Measurements from ENCODE around the gene LPP. TPM values are rescaled to one million over a fixed set of nuclear protein-coding genes. Genes with fewer than 3 reads are reported as not detected.

Gene LPP
- polyA plus RNA-seq, 3 donors, result 14.1 to 23.2 (median 15.3) TPM

GRCh38 chr3:188149587-188149986 lies 4.4 kb upstream of the LPP start:
- Mint-ChIP-seq H3K4me3 (no peak overlapping the region), H3K4me1 (peaks cover 19% of the 10 kb centered on the region), H3K27ac (no peak overlapping the region), H3K36me3 (no peaks in the 10 kb centered on the region), H3K9me3 (peaks cover 4 to 17% (median 11%) of the 10 kb centered on the region in 7 donors), H3K27me3 (ENCODE audit: low read depth in 3 of 3) (peaks cover 0 to 3% (median 0%) of the 10 kb centered on the region in 3 donors)
- no peaks in the 10 kb centered on the region for H3K27me3 ChIP-seq (ENCODE audit: control insufficient read depth in 2 of 2, insufficient read depth in 2 of 2, low read length in 2 of 2)
- TF ChIP-seq CTCF (IDR thresholded peaks at IDR 0.05), result no peak
- no peak for DNase-seq
- no peak overlapping the region for H3K4me2 ChIP-seq (replicated peaks; ENCODE audit: extremely low read depth, low read length, poor library complexity, severe bottlenecking)
- no peaks in the 10 kb centered on the region for H3K36me3 ChIP-seq (replicated peaks in 1 of 2; ENCODE audit: control insufficient read depth in 1 of 2, insufficient read depth in 2 of 2, low read length in 2 of 2)
- intact Hi-C loops (cut with micrococcal nuclease), result no loop called here
- H3K4me1 ChIP-seq (ENCODE audit: control insufficient read depth in 1 of 2, insufficient read depth in 2 of 2, low read length in 2 of 2), result peaks cover 10 to 15% of the 10 kb centered on the region in 2 donors
- H2AFZ ChIP-seq (ENCODE audit: insufficient read depth, low read depth, low read length, poor library complexity, severe bottlenecking), result no peak overlapping the region
- peaks cover 0 to 3% of the 10 kb centered on the region in 2 donors for H3K9me3 ChIP-seq (replicated peaks in 1 of 2; ENCODE audit: control insufficient read depth in 1 of 2, insufficient read depth in 1 of 2, low read length in 2 of 2)
- 92% methylated on average over 5 of the region's 9 CpGs for WGBS (ENCODE audit: insufficient coverage)
- H3K9ac ChIP-seq (ENCODE audit: insufficient read depth, low read length, poor library complexity, severe bottlenecking), result no peak overlapping the region
- H3K27ac ChIP-seq (ENCODE audit: low read depth in 1 of 2, low read length in 2 of 2), result no peak overlapping the region
- H3K4me3 ChIP-seq (replicated peaks in 1 of 3; ENCODE audit: low read depth in 2 of 3, low read length in 3 of 3), result no peak overlapping the region
- no peaks in the 10 kb centered on the region for H4K20me1 ChIP-seq (ENCODE audit: insufficient read depth, low read length)
- H3K79me2 ChIP-seq (ENCODE audit: insufficient read depth, low read length), result peaks cover 3% of the 10 kb centered on the region

- Mint-ChIP-seq H3K4me1 (peaks cover 32% of the 10 kb centered on the region), H3K27ac (no peak overlapping the region), H3K27me3 (ENCODE audit: low read depth in 3 of 3) (peaks cover 0 to 5% (median 0%) of the 10 kb centered on the region in 3 donors), H3K36me3 (peaks cover 0 to 2% of the 10 kb centered on the region in 2 donors), H3K9me3 (peaks cover 4 to 17% (median 11%) of the 10 kb centered on the region in 7 donors), H3K4me3 (no peak overlapping the region)
- intact Hi-C loops (cut with micrococcal nuclease), result loop anchor here (5.0 to 10.0 kb wide), 4 partner anchors 244 to 409 kb away; partner anchors contain the start of gene BCL6 (in 1 of the 2)
- TF ChIP-seq CTCF (IDR thresholded peaks at IDR 0.05), result no peak
- Histone ChIP-seq H2AFZ (ENCODE audit: insufficient read depth, low read depth, low read length, poor library complexity, severe bottlenecking) (no peak overlapping the region), H3K4me3 (replicated peaks in 1 of 3; ENCODE audit: low read depth in 2 of 3, low read length in 3 of 3) (no peak overlapping the region), H3K36me3 (replicated peaks in 1 of 2; ENCODE audit: control insufficient read depth in 1 of 2, insufficient read depth in 2 of 2, low read length in 2 of 2) (no peaks in the 10 kb centered on the region), H3K27ac (ENCODE audit: low read depth in 1 of 2, low read length in 2 of 2) (no peak overlapping the region), H3K27me3 (ENCODE audit: control insufficient read depth in 2 of 2, insufficient read depth in 2 of 2, low read length in 2 of 2) (no peaks in the 10 kb centered on the region), H3K4me1 (ENCODE audit: control insufficient read depth in 1 of 2, insufficient read depth in 2 of 2, low read length in 2 of 2) (peaks cover 20 to 29% of the 10 kb centered on the region in 2 donors), H3K9ac (ENCODE audit: insufficient read depth, low read length, poor library complexity, severe bottlenecking) (no peak overlapping the region), H3K4me2 (replicated peaks; ENCODE audit: extremely low read depth, low read length, poor library complexity, severe bottlenecking) (no peak overlapping the region), H4K20me1 (ENCODE audit: insufficient read depth, low read length) (no peaks in the 10 kb centered on the region), H3K79me2 (ENCODE audit: insufficient read depth, low read length) (peaks cover 17% of the 10 kb centered on the region), H3K9me3 (replicated peaks in 1 of 2; ENCODE audit: control insufficient read depth in 1 of 2, insufficient read depth in 1 of 2, low read length in 2 of 2) (peaks cover 0 to 3% of the 10 kb centered on the region in 2 donors)
- WGBS (ENCODE audit: insufficient coverage), result 100% methylated on average over 2 of the region's 6 CpGs
- DNase-seq, result no peak
Measured at GRCh38 chr3:188150982-188151381, 3.0 kb upstream of the LPP start.

Data from CD14-positive monocyte (primary cell).